Loucy (cell line): ENCODE measurements around the gene UQCC2.

ENCODE experiments used
- EZH2phosphoT487 ChIP-seq: fragments of 200-600 bp; IDR thresholded peaks from 2 replicates; pipeline ENCODE4 v1.6.1; 2018; ENCODE audit warnings: antibody characterized with exemption, mild to moderate bottlenecking, moderate library complexity, borderline replicate concordance
- TF ChIP-seq, protein P1 (sequence below): fragments of 200-600 bp; sonication (generic); conservative IDR thresholded peaks from 2 replicates; pipeline ENCODE4 v1.5.1; 2014; ENCODE audit warnings: mild to moderate bottlenecking, antibody characterized with exemption, low read length

GRCh38 chr6:33678233-33678931, 33.1 kb downstream of the UQCC2 start:
- TF ChIP-seq, protein P1, sequence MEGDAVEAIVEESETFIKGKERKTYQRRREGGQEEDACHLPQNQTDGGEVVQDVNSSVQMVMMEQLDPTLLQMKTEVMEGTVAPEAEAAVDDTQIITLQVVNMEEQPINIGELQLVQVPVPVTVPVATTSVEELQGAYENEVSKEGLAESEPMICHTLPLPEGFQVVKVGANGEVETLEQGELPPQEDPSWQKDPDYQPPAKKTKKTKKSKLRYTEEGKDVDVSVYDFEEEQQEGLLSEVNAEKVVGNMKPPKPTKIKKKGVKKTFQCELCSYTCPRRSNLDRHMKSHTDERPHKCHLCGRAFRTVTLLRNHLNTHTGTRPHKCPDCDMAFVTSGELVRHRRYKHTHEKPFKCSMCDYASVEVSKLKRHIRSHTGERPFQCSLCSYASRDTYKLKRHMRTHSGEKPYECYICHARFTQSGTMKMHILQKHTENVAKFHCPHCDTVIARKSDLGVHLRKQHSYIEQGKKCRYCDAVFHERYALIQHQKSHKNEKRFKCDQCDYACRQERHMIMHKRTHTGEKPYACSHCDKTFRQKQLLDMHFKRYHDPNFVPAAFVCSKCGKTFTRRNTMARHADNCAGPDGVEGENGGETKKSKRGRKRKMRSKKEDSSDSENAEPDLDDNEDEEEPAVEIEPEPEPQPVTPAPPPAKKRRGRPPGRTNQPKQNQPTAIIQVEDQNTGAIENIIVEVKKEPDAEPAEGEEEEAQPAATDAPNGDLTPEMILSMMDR: no peak
- TF ChIP-seq EZH2phosphoT487: no peak
